ENCODE results near the gene LY6G6D.

LY6G6D gene, protein sequence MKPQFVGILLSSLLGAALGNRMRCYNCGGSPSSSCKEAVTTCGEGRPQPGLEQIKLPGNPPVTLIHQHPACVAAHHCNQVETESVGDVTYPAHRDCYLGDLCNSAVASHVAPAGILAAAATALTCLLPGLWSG

GRCh38 chr6:31715022-31715958 is at the start of gene LY6G6D:
TSS of gene LY6G6D (plus strand) at chr6:31715348. CDS start at chr6:31715356, 8 bp downstream.
- Mint-ChIP-seq H3K36me3 (ENCODE audit: low read depth) (no peaks in the 10 kb centered on the region), H3K4me3 (peak within 1 kb of the TSS; percentile 68), H3K4me1 (peaks cover 74% of the 10 kb centered on the region), H3K27me3 (ENCODE audit: low read depth, poor library complexity) (no peaks in the 10 kb centered on the region), H3K27ac (peak within 1 kb of the TSS; percentile 98), H3K9me3 (no peaks in the 10 kb centered on the region)
- peak; percentile 17 for DNase-seq
- TF ChIP-seq, protein P1, sequence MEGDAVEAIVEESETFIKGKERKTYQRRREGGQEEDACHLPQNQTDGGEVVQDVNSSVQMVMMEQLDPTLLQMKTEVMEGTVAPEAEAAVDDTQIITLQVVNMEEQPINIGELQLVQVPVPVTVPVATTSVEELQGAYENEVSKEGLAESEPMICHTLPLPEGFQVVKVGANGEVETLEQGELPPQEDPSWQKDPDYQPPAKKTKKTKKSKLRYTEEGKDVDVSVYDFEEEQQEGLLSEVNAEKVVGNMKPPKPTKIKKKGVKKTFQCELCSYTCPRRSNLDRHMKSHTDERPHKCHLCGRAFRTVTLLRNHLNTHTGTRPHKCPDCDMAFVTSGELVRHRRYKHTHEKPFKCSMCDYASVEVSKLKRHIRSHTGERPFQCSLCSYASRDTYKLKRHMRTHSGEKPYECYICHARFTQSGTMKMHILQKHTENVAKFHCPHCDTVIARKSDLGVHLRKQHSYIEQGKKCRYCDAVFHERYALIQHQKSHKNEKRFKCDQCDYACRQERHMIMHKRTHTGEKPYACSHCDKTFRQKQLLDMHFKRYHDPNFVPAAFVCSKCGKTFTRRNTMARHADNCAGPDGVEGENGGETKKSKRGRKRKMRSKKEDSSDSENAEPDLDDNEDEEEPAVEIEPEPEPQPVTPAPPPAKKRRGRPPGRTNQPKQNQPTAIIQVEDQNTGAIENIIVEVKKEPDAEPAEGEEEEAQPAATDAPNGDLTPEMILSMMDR (IDR thresholded peaks at IDR 0.05): no peak

DNA sequence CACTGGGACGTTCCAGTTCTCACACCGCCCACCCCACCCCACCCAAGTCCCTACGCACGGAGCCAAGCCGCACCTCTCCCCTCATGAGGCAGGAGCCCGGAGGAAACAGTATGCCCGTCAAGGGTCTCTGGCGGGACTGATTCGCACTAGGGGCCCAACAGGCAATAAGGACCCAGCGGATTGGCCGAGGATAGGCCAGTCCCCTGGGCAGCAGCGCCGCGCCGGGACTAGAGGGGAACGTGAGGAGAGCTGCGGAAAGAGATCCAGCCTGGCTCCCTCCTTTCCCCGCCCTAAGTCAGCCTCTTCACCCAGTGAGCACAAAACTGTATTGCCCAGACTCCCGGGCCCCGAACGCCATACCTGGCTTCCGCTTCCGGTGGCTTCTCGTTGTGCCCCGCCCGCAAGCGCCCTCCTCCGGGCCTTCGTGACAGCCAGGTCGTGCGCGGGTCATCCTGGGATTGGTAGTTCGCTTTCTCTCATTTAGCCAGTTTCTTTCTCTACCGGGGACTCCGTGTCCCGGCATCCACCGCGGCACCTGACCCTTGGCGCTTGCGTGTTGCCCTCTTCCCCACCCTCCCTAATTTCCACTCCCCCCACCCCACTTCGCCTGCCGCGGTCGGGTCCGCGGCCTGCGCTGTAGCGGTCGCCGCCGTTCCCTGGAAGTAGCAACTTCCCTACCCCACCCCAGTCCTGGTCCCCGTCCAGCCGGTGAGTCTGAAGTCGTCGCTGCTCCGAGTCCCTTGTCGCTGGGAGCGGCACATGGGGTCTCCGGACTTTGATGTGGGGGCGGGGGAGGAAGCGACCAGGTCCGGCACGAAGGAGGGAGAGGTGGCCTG is 49.4 kb upstream of the LY6G6D start, which contains the start of gene CSNK2B:
Gene CSNK2B, plus strand, starts transcription at position 580 of the 836 bp plus-strand sequence. CDS start 752 bp downstream, outside the sequence.
- peaks cover 58% of the 10 kb centered on the region for H3K4me1 Mint-ChIP-seq
- peak within 1 kb of the TSS; percentile 93 for H3K4me3 Mint-ChIP-seq
- H3K27ac Mint-ChIP-seq: peak within 1 kb of the TSS; percentile 96
- TF ChIP-seq, protein P1 (IDR thresholded peaks at IDR 0.05): no peak
- peaks cover 8% of the 10 kb centered on the region for H3K27me3 Mint-ChIP-seq (ENCODE audit: low read depth, poor library complexity)
- H3K9me3 Mint-ChIP-seq: no peaks in the 10 kb centered on the region
- peak; percentile 95 for DNase-seq
- H3K36me3 Mint-ChIP-seq (ENCODE audit: low read depth): peaks cover 50% of the 10 kb centered on the region

DNA sequence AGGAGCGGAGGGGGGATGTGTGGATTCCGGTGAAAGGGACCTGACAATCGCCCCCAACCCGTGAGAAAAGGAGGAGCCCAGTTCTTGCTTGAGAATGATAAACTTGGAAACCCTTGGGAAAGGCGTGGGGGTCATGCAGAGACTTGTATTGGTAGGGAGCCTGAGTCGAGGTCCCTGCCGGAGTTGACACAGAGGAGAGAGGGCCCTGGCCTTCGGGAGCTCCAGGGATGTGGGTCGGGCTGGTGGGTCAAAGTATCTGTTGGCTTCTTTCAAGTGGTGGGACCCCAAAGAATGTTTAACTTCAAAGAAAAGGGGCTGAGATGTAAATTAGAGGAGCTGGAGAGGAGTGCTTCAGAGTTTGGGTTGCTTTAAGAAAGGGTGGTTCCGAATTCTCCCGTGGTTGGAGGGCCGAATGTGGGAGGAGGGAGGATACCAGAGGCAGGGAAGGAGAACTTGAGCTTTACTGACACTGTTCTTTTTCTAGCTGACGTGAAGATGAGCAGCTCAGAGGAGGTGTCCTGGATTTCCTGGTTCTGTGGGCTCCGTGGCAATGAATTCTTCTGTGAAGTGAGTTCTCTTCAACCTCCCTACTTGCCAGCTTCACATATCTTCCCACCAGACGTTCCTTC is 48.7 kb upstream of the LY6G6D start:
- Mint-ChIP-seq H3K27ac (peak overlapping the region; percentile 96), H3K4me1 (peaks cover 51% of the 10 kb centered on the region), H3K36me3 (ENCODE audit: low read depth) (peaks cover 57% of the 10 kb centered on the region)

DNA sequence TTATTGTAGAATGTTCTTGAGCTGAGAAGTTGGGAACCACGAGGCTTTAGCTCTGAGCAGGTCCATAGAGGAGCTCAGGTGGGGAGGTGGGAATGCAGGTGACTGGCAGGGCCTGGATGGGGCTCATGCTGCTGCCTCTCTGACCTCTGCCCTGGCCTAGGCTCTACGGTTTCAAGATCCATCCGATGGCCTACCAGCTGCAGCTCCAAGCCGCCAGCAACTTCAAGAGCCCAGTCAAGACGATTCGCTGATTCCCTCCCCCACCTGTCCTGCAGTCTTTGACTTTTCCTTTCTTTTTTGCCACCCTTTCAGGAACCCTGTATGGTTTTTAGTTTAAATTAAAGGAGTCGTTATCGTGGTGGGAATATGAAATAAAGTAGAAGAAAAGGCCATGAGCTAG is 45.5 kb upstream of the LY6G6D start, which contains the start of gene LY6G5B:
Gene LY6G5B, plus strand, starts transcription at position 301 of the 400 bp plus-strand sequence. CDS start 975 bp downstream, outside the sequence.
- Mint-ChIP-seq H3K9me3 (no peaks in the 10 kb centered on the region), H3K4me3 (no peak within 1 kb of the TSS), H3K27ac (peak within 1 kb of the TSS; percentile 68), H3K27me3 (ENCODE audit: low read depth, poor library complexity) (peaks cover 7% of the 10 kb centered on the region), H3K36me3 (ENCODE audit: low read depth) (peaks cover 62% of the 10 kb centered on the region), H3K4me1 (peaks cover 22% of the 10 kb centered on the region)
- TF ChIP-seq, protein P1 (IDR thresholded peaks at IDR 0.05): no peak
- DNase-seq: no peak

More for the DNA sequence above, 48.7 kb upstream of the LY6G6D start:
- no peak for DNase-seq
- TF ChIP-seq, protein P1 (IDR thresholded peaks at IDR 0.05): no peak
- Mint-ChIP-seq H3K9me3 (no peaks in the 10 kb centered on the region), H3K4me3 (peak overlapping the region; percentile 93), H3K27me3 (ENCODE audit: low read depth, poor library complexity) (peaks cover 8% of the 10 kb centered on the region)

- DNase-seq: no peak
- H3K36me3 Mint-ChIP-seq (ENCODE audit: low read depth): peaks cover 21% of the 10 kb centered on the region
- H3K4me1 Mint-ChIP-seq: peaks cover 21% of the 10 kb centered on the region
- no peak overlapping the region for H3K4me3 Mint-ChIP-seq
- H3K27ac Mint-ChIP-seq: peak overlapping the region; percentile 30
- TF ChIP-seq, protein P1 (IDR thresholded peaks at IDR 0.05): no peak
- no peaks in the 10 kb centered on the region for H3K9me3 Mint-ChIP-seq
- peaks cover 12% of the 10 kb centered on the region for H3K27me3 Mint-ChIP-seq (ENCODE audit: low read depth, poor library complexity)
These were observed 38.7 kb upstream of the LY6G6D start for GRCh38 chr6:31676322-31676903.

Data from nephron progenitor cell (in vitro differentiated cells).